Heart right ventricle (tissue), 16 donors: ENCODE measurements around the gene OR2A42. TPM values are rescaled to one million over a fixed set of nuclear protein-coding genes. Genes with fewer than 3 reads are reported as not detected.
"Not testable (repeated sequence)": the region's sequence is repeated elsewhere in the genome, so short reads cannot be mapped to it uniquely, and the experiment has no call there.

ENCODE experiments used
- ATAC-seq, 8 donors: fragments of 200-7000 bp; cut with Tn5 transposase; one replicate each; pipeline ENCODE4 v1.9.1; 2020; ENCODE audit warnings: mild to moderate bottlenecking in 8 of 8, moderate library complexity in 8 of 8, moderate number of reproducible peaks in 1 of 8
- DNase-seq, 2 donors: peaks; one replicate each; pipeline ENCODE4 v3.0.0-alpha.2; 2020
- H3K27ac ChIP-seq, 10 donors: fragments of 200-600 bp; sonication (generic) in 2 of 10; one replicate each; pipeline versions ENCODE4 v1.5.0 to v1.8.0; 2020 to 2022; ENCODE audit warnings: mild to moderate bottlenecking in 3 of 10
- H3K27me3 ChIP-seq, 7 donors: fragments of 200-600 bp; one replicate each; pipeline ENCODE4 v1.8.0; 2021 to 2022; ENCODE audit warnings: mild to moderate bottlenecking in 2 of 7
- H3K36me3 ChIP-seq, 9 donors: fragments of 200-600 bp; sonication (generic) in 1 of 9; one replicate each; pipeline versions ENCODE4 v1.5.0 to v1.8.0; 2020 to 2022; ENCODE audit warnings: mild to moderate bottlenecking in 2 of 9
- H3K4me1 ChIP-seq, 9 donors: fragments of 200-600 bp; sonication (generic) in 1 of 9; one replicate each; pipeline versions ENCODE4 v1.5.0 to v1.8.0; 2020 to 2022; ENCODE audit warnings: mild to moderate bottlenecking in 4 of 9
- H3K4me3 ChIP-seq, 10 donors: fragments of 200-600 bp; sonication (generic) in 2 of 10; one replicate each; pipeline versions ENCODE4 v1.5.0 to v1.8.0; 2020 to 2022; ENCODE audit warnings: mild to moderate bottlenecking in 7 of 10, moderate library complexity in 2 of 10
- H3K9me3 ChIP-seq, 11 donors: fragments of 200-600 bp in 10 of 11; sonication (generic) in 2 of 11; one replicate each; pipeline versions ENCODE4 v1.5.0 to v1.8.0; 2013 to 2022; ENCODE audit warnings: mild to moderate bottlenecking in 2 of 11, control low read depth in 1 of 11, moderate library complexity in 1 of 11
- CTCF ChIP-seq, 9 donors: fragments of 200-600 bp; sonication (generic) in 2 of 9; IDR thresholded peaks; one replicate each; pipeline versions ENCODE4 v1.5.0 to v1.8.0; 2021 to 2022; ENCODE audit warnings: antibody characterized with exemption in 9 of 9, mild to moderate bottlenecking in 5 of 9, moderate library complexity in 1 of 9
- WGBS, 2 donors: extraction: QIAGEN DNeasy Blood & Tissue Kit; methylation state at CpG; one replicate each; pipeline ENCODE4 v1.1.7; 2013; ENCODE audit warnings: inconsistent platforms in 1 of 2; 5-methylcytosine and 5-hydroxymethylcytosine counted together
- intact Hi-C, 10 donors: fragments of 100-400 bp; cut with DNase I; formaldehyde crosslinking; loops; one replicate each; pipeline versions ENCODE4 v1.11.1 to v1.14.2; 2022
- polyA plus RNA-seq, 2 donors: library from polyadenylated mRNA; stranded (reverse); fragments of 200-250 nt; gene quantifications; one replicate each; pipeline ENCODE4 v1.2.3, GENCODE V29; 2013
- total RNA-seq, 10 donors: library from RNA; stranded (reverse); fragmentation: NEBNext Ultra II Directional in 3 of 10; extraction: Animal tissue kit (Norgen Biotek cat#: 25700) in 3 of 10; gene quantifications; one replicate each; pipeline versions ENCODE4 v1.2.1 to v1.2.4, GENCODE V29; 2021 to 2023
- donor health status: Arrhythmogenic right ventricular cardiomyopathy.
- donor health status: ischemic (EF 13 %, LVEDD 7.1; RV severe dilation, severe dysfunction).
- donor health status: healthy with polysubstance abuse.
- donor health status: DM: no; HTN: yes; CAD: no.
- donor health status: DM: no; HTN: no; CAD: no.
- donor health status: ischemic (EF 25% LVEDD 6.9; RV normal size, moderate dysfunction).
- donor health status: ischemic (EF 25% LVEDD 5.7; RV mildly dilated, moderate dysfunction).
- donor health status: healthy.
- donor health status: DM: yes; HTN: yes; CAD: no.
- donor health status: Ischemic cardiomyopathy.
- donor health status: ischemic (EF 35%, LVEDD 5.7; RV mildly dilated, moderate dysfunction).
- donor health status: nonischemic (EF 11% LVEDD 7.7; RV severe dilation, severe dysfunction).
- donor health status: DM: yes; HTN: yes; CAD: no.
- donor health status: PGD.
- donor health status: ischemic (EF 29% LVEDD 5.4; RV normal size, mild dysfunction).
- donor health status: nonischemic (EF 23%, LVEDD 6.1; RV moderate dilation, normal function).

The OR2A42 gene
- total and polyA plus RNA-seq, 12 donors, result 0.01 to 0.07 (median 0.06) TPM; not detected in 8

GRCh38 chr7:144193782-144194181 is 45.6 kb downstream of the OR2A42 start:
- H3K4me3 ChIP-seq, H3K27me3 ChIP-seq, ATAC-seq, DNase-seq, H3K9me3 ChIP-seq, intact Hi-C loops, H3K36me3 ChIP-seq, H3K4me1 ChIP-seq, H3K27ac ChIP-seq: not testable (repeated sequence)
- no CpG with 5 or more reads among the region's 11 CpGs for WGBS, 2 donors

- H3K4me3 ChIP-seq, H3K4me1 ChIP-seq, intact Hi-C loops, H3K36me3 ChIP-seq, H3K27ac ChIP-seq, ATAC-seq, H3K27me3 ChIP-seq, DNase-seq, H3K9me3 ChIP-seq: not testable (repeated sequence)
- WGBS, 2 donors, result no CpG with 5 or more reads among the region's 3 CpGs
Measured at GRCh38 chr7:144188578-144189171, 50.7 kb downstream of the OR2A42 start.

- intact Hi-C loops, DNase-seq, ATAC-seq, H3K27me3 ChIP-seq, H3K27ac ChIP-seq, H3K4me1 ChIP-seq, H3K9me3 ChIP-seq, H3K4me3 ChIP-seq, H3K36me3 ChIP-seq: not testable (repeated sequence)
- WGBS, 2 donors, result no CpG with 5 or more reads among the region's 5 CpGs
Measured at GRCh38 chr7:144187848-144188247, 51.6 kb downstream of the OR2A42 start.

- H3K27ac ChIP-seq, H3K9me3 ChIP-seq, H3K4me3 ChIP-seq, H3K4me1 ChIP-seq, H3K27me3 ChIP-seq, intact Hi-C loops, DNase-seq, ATAC-seq, H3K36me3 ChIP-seq: not testable (repeated sequence)
- WGBS, 2 donors, result no CpG with 5 or more reads among the region's 19 CpGs
Measured at GRCh38 chr7:144183166-144183565, 56.2 kb downstream of the OR2A42 start, which contains the start of gene CTAGE4. CTAGE4 (plus strand) TSS chr7:144183466; CDS start chr7:144183504, 38 bp downstream.

GRCh38 chr7:144179165-144179479 is 60.3 kb downstream of the OR2A42 start:
- H3K4me1 ChIP-seq, DNase-seq, H3K27me3 ChIP-seq, intact Hi-C loops, H3K27ac ChIP-seq, H3K9me3 ChIP-seq, H3K36me3 ChIP-seq, ATAC-seq, H3K4me3 ChIP-seq: not testable (repeated sequence)
- 83 to 100% methylated on average over 1 of the region's 2 CpGs for WGBS, 2 donors

- intact Hi-C loops, H3K27ac ChIP-seq, DNase-seq, H3K36me3 ChIP-seq, H3K4me1 ChIP-seq, H3K27me3 ChIP-seq, H3K4me3 ChIP-seq, H3K9me3 ChIP-seq: not testable (repeated sequence)
- WGBS, 2 donors, result 47 to 55% methylated on average over 10 of the region's 10 CpGs
- peak in 5 of 8 donors; percentile 38 to 79 (median 74) for ATAC-seq
- peak in 7 of 9 donors; percentile 31 to 59 (median 48) for TF ChIP-seq CTCF (IDR thresholded peaks at IDR 0.05)
Measured at GRCh38 chr7:144178380-144179164, 60.8 kb downstream of the OR2A42 start.

Other genes starting within 250 kb of the OR2A42 start
- not detected for gene OR6B1, start 239.3 kb downstream of the OR2A42 start, total RNA-seq
- gene OR6B1, start 239.3 kb downstream of the OR2A42 start, polyA plus RNA-seq, result not detected
- gene OR2A5, start 190.7 kb downstream of the OR2A42 start, total RNA-seq, result not detected
- not detected for gene OR2A5, start 190.7 kb downstream of the OR2A42 start, polyA plus RNA-seq
- gene OR2A25, start 169.8 kb downstream of the OR2A42 start, total RNA-seq, result not detected
- gene OR2A25, start 169.8 kb downstream of the OR2A42 start, polyA plus RNA-seq, result not detected
- gene OR2A12, start 153.3 kb downstream of the OR2A42 start, total RNA-seq, result not detected
- not detected for gene OR2A12, start 153.3 kb downstream of the OR2A42 start, polyA plus RNA-seq
- gene OR2A2, start 130.0 kb downstream of the OR2A42 start, total RNA-seq, result not detected
- gene OR2A2, start 130.0 kb downstream of the OR2A42 start, polyA plus RNA-seq, result not detected
- gene OR2A14, start 116.4 kb downstream of the OR2A42 start, total RNA-seq, result not detected
- not detected for gene OR2A14, start 116.4 kb downstream of the OR2A42 start, polyA plus RNA-seq
- gene CTAGE4, start 56.1 kb downstream of the OR2A42 start, total RNA-seq, result under 1 TPM in 8 of 10 donors, not detected in 2; 0.13 to 0.80 (median 0.24) TPM
- under 1 TPM; 0.03 to 0.59 TPM for gene CTAGE4, start 56.1 kb downstream of the OR2A42 start, polyA plus RNA-seq
- 1 to 10 TPM in 3 of 10 donors, under 1 TPM in 5, not detected in 2; 0.13 to 2.2 (median 0.91) TPM for gene ARHGEF35, start 43.8 kb downstream of the OR2A42 start, total RNA-seq
- under 1 TPM; 0.41 to 0.66 TPM for gene ARHGEF35, start 43.8 kb downstream of the OR2A42 start, polyA plus RNA-seq
- under 1 TPM; 0.23 to 0.56 (median 0.40) TPM for gene OR2A7, start 25.2 kb upstream of the OR2A42 start, total RNA-seq
- under 1 TPM; 0.13 to 0.51 TPM for gene OR2A7, start 25.2 kb upstream of the OR2A42 start, polyA plus RNA-seq
- gene CTAGE8, start 29.7 kb upstream of the OR2A42 start, total RNA-seq, result under 1 TPM in 4 of 10 donors, not detected in 6; 0.13 to 0.27 (median 0.18) TPM
- under 1 TPM; 0.04 to 0.29 TPM for gene CTAGE8, start 29.7 kb upstream of the OR2A42 start, polyA plus RNA-seq
- under 1 TPM in 2 of 10 donors, not detected in 8; 0.15 to 0.20 TPM for gene OR2A1, start 72.8 kb upstream of the OR2A42 start, total RNA-seq
- under 1 TPM in 1 of 2 donors, not detected in 1; 0.01 TPM for gene OR2A1, start 72.8 kb upstream of the OR2A42 start, polyA plus RNA-seq
- gene ARHGEF5, start 115.8 kb upstream of the OR2A42 start, total RNA-seq, result 1 to 10 TPM; 1.1 to 3.9 (median 2.0) TPM
- gene ARHGEF5, start 115.8 kb upstream of the OR2A42 start, polyA plus RNA-seq, result under 1 TPM; 0.46 to 0.80 TPM
- gene NOBOX, start 164.1 kb upstream of the OR2A42 start, total RNA-seq, result not detected
- not detected for gene NOBOX, start 164.1 kb upstream of the OR2A42 start, polyA plus RNA-seq